OCI-LY7 (cell line): Measurements from ENCODE around the gene SLC7A7.

Experiments used
- EZH2phosphoT487 ChIP-seq: fragments of 200-600 bp; sonication (generic); IDR thresholded peaks from 2 replicates; pipeline ENCODE4 v1.6.1; 2018; ENCODE audit warnings: low read depth, borderline replicate concordance, mild to moderate bottlenecking, mixed run types, antibody characterized with exemption, low read length, moderate library complexity, mixed read lengths
- TF ChIP-seq, protein P1 (sequence below): fragments of 200-600 bp; sonication (generic); conservative IDR thresholded peaks from 2 replicates; pipeline ENCODE4 v1.5.1; 2014; ENCODE audit warnings: mild to moderate bottlenecking, antibody characterized with exemption, low read length, moderate library complexity, mixed read lengths

DNA sequence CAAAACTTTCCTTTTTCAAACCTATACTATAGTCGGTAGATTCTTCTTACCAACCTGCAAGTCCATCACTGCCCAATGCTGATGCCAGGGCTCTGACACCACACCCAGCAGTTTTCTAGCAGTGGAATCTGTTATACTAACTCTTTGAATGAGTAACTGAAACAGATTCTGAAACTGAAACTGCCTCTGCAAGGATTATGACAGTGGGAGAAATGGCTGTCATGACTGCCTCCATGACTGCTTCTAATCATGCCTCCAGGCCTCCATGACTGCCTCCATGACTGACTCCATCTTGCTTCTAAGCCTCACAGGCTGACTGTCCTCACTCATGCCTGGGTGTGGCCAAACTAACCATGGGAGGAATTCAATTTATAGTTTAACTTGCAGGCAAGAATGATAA, 78.2 kb downstream of the SLC7A7 start:
- TF ChIP-seq, protein P1, sequence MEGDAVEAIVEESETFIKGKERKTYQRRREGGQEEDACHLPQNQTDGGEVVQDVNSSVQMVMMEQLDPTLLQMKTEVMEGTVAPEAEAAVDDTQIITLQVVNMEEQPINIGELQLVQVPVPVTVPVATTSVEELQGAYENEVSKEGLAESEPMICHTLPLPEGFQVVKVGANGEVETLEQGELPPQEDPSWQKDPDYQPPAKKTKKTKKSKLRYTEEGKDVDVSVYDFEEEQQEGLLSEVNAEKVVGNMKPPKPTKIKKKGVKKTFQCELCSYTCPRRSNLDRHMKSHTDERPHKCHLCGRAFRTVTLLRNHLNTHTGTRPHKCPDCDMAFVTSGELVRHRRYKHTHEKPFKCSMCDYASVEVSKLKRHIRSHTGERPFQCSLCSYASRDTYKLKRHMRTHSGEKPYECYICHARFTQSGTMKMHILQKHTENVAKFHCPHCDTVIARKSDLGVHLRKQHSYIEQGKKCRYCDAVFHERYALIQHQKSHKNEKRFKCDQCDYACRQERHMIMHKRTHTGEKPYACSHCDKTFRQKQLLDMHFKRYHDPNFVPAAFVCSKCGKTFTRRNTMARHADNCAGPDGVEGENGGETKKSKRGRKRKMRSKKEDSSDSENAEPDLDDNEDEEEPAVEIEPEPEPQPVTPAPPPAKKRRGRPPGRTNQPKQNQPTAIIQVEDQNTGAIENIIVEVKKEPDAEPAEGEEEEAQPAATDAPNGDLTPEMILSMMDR = no peak
- TF ChIP-seq EZH2phosphoT487 = no peak
